Ovary (tissue), 3 donors: ENCODE results near the gene COL13A1.

ENCODE experiments used
- CTCF ChIP-seq, 3 donors: fragments of 450-650 bp in 2 of 3; fragments of 200-600 bp in 1 of 3; IDR thresholded peaks; one replicate each; pipeline versions ENCODE4 v1.5.1 to v1.8.0; 2016 to 2022; ENCODE audit warnings: antibody characterized with exemption in 3 of 3, mild to moderate bottlenecking in 1 of 3
- EP300 ChIP-seq: sonication (generic); formaldehyde crosslinking; IDR thresholded peaks from one replicate; pipeline ENCODE4 v1.6.1; 2017; ENCODE audit warnings: antibody characterized with exemption
- donor health status: DM: no; HTN: no; CAD: no.

GRCh38 chr10:69757206-69757552 is 44.5 kb upstream of the COL13A1 start:
- TF ChIP-seq CTCF (IDR thresholded peaks at IDR 0.05) (no peak), EP300 (no peak)
